Non-pigmented ciliary epithelial cell (primary cell): Measurements from ENCODE around the gene EXOC6B.

ENCODE experiments used
- DNase-seq: peaks from one replicate; pipeline ENCODE4 v3.0.0-alpha.2; 2010; ENCODE audit warnings: low read depth

EXOC6B gene

DNA sequence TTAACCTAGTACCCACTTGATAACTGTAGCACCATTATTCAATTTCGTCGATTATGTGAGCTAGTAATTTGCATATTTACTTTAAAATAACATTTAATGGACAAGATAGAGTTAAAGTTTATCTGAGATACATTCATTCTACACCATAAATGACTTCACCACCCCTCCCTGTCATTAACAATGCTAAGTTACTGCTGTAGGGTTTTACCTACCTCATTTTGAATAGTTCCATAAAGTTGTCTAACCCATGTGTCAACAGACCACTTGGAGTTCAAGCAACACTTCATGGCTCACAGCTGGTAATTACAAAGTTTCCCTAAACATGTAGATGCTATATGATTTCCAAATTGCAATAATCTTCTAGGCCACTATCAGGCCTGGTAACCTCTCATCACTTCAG lies 550.7 kb downstream of the EXOC6B start:
- DNase-seq, result no peak

DNA sequence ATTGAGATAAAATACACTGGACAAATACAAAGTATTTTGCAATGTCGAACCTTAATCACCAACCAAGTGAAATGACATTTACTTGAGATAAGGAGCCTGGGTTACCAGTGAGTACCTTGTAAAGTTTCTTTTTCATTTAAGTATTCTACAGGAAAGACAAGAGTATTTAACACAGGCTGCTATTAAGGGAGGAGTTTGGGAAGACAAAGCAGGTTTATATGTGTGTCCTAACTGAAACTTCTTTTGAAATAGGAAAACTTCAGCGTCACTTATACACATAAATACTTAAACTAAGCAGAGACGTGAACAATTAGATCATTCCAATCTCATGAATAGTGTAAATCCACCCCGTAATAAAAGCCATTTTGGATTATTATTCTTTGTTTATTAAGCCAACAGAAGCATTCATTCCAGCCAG lies 551.4 kb downstream of the EXOC6B start:
- no peak for DNase-seq

DNA sequence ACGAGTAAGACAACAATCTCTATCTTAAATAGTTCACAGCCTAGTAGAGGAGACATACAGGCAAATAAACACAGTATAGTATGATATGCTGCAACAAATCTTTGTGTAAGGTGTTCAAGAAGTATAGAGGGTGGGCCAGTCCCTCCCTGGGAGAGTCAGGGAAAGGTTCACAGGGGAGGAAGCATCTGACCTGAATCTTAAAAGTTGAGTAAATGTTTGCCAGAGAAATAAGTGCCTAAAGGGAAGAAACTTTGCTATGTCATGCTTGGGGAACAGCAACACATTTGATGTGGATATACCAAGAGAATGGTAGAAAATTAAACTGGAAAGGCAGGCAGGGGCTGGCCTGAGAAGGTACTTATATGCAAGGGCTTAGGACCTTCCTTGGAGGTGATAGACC lies 552.4 kb downstream of the EXOC6B start:
- DNase-seq, result no peak

GRCh38 chr2:72271766-72272641 lies 553.8 kb downstream of the EXOC6B start:
- no peak for DNase-seq

- DNase-seq, result no peak
These were observed 554.6 kb downstream of the EXOC6B start for GRCh38 chr2:72271276-72271614.

DNA sequence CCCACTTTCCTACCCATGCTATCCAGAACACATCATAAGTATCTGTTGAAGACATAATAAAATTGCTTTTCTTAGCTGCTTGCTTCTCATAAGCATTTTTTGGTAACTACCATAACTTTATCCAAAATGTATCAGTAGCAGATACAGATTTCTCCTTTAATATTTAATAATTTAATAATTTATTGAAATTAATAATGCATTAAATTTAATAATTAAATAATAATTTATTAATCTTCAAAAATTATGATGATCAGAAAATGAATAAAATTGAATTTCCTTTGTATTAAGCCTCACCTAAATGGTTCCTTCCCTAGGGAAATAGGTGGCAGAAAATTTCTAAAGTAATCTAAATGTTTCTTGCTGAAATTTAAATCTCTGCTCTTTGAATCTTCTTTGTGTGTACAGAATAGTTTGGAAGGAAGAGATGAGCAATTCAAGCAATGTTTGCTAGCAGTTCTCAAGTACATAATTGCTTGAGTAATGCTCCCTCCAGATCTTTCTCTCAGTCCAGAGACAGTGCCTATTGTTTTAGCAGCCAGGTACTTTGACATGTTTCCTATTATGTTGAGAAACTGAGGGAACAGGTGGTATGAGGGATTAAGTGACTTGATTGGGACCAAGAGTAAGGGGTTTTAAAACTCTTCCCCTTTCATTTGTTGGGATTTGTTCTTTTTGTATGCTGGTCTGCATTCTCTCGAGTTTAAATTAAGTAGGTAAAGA lies 555.1 kb downstream of the EXOC6B start:
- DNase-seq, result no peak

DNA sequence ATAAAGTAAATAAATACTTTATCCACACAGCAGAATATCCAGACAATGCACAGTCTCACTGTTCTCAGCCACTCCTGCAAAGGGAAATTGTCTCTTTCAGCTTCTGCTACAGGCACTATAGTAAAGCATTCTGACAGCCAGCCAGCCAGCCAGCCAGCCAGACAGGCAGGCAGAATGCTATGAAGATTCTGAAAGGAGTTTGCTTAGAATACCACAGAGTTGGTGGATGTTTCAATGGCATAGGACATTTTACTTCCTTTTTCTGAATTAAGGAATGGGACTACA lies 562.1 kb downstream of the EXOC6B start:
- DNase-seq, result no peak

DNA sequence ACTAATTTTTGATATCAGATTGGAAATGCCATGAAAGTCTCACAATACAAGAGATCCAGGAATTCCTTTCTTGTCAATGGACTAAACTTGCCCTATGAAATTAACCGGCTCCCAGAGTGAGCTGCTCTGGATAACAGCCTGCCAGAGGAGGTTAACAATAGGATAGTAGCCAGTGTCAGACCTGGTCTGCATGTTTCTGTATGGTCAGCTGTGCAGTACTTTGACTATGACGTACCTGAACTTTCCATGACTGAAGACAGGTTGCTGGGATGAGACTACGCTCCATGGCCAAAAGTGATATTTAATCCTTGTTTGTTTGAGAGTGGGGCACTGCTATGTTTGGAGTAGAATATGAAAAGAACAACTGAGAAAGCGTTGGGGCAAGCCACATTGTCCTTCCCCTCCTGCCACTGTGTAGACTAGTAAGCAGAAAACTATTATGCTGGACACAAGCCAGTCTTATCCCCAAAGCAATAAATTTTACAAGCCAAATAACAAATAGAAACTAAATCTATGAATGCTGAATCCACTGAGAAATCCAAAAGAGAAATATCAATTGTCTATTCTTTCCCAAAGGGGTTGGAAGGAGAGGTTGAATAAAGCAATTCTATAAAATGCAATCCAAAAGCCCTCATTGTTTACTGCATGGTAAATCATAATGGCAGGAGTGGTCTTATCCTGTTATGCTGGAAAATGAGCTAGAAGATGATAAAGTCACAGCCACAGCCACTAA lies 562.6 kb downstream of the EXOC6B start:
- DNase-seq, result no peak

DNA sequence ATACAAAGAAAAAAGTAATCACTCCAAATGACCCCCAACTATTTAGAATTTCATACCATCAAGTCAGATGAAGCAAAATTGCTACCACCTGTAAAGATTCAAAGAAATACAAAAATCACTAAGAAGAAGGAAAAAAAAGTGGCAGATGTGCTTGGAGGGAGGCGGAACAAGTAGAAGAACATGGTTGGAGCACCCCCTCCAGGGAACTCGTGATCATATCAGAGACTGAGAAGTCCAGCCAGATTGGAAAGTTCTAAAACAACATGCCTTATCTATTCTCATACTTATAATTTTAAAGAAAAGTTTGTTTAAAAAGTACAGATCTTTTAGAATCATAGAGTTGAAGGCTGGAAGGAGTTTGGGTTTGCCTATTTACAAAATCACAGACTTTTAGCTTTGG lies 564.8 kb downstream of the EXOC6B start:
- no peak for DNase-seq

DNA sequence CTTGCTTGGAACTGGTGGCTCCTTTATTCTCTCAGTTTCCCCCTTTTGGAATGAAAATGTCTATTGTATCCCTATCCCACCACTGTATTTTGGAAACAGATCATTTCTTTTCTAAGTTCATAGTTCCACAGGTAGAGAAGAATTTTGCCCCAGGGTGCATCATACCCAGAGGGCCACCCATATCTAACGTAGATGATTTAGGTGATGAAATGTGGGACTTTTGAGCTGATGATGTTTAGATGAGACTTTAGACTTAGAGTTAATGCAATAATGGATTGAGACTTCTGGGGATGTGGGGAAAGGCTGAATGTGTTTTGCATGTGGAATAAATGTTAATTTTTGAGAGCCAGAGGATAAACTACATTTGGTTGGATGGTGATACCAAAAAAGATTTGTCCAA lies 570.3 kb downstream of the EXOC6B start:
- DNase-seq, result no peak

DNA sequence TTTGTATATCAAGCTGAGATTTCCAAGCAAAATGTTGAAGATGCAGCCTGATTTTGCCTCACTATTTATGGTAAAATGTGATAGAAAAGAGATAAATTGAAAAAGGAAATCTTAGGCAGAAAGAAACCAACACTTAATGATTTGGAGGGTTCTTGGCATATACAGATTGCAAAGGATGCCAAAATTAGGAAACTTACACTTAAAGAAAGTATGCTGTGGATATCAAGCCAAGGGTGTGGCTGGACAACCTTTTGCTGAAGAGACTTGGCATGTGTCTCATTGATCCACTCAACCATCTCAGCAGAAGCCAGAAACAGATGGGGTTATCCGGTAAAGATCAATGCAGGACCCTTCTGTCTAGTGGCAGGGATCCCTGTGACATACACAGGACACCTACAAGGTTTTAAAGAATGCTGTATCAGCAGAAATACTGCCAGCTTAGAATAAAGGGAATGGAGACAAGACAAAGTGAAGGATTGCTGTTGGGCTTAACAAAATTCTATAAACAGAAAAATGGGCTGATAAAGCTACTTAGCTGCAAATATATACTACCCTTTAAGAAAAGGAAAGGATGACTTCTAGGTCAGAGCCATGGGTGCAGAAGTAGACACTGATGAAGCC lies 570.9 kb downstream of the EXOC6B start:
- DNase-seq, result no peak

DNA sequence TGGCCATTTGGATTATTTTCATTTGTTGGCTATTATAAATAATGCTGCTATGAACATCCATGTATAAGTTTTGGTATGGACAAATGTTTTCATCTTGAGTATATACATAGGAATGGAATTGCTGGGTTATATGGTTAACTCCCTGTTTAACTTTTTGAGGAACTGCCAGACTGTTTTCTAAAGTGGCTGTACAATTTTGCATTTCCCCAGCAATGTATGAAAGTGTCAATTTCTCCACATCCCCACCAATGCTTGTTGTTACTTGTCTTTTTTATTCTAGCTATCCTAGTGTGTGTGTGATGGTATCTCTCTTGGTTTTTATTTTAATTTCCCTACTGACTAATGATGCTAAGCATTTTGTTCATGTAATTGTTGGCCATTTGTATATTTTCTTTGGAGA lies 587.5 kb downstream of the EXOC6B start:
- DNase-seq, result no peak

DNA sequence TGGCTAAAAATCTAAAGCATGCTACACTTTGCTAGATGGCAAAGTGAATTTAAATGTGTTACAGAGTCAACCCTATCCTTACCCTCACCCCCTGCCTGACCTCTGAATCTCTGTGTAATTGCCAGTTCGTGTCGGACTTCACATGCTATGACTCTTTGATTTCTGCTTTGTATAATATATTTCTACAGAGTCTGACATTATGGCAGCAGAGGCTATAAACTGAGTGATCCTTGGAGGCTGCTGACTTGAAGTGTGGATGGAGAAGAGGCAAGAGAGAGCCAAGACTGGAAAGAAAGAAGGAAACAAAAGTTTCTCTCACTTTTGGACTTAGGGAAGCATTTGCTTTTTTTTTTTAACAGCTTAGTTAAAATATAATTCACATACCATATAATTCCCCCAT lies 588.3 kb downstream of the EXOC6B start:
- DNase-seq, result no peak

GRCh38 chr2:72236445-72237067 lies 589.3 kb downstream of the EXOC6B start:
- DNase-seq, result peak; percentile 48

DNA sequence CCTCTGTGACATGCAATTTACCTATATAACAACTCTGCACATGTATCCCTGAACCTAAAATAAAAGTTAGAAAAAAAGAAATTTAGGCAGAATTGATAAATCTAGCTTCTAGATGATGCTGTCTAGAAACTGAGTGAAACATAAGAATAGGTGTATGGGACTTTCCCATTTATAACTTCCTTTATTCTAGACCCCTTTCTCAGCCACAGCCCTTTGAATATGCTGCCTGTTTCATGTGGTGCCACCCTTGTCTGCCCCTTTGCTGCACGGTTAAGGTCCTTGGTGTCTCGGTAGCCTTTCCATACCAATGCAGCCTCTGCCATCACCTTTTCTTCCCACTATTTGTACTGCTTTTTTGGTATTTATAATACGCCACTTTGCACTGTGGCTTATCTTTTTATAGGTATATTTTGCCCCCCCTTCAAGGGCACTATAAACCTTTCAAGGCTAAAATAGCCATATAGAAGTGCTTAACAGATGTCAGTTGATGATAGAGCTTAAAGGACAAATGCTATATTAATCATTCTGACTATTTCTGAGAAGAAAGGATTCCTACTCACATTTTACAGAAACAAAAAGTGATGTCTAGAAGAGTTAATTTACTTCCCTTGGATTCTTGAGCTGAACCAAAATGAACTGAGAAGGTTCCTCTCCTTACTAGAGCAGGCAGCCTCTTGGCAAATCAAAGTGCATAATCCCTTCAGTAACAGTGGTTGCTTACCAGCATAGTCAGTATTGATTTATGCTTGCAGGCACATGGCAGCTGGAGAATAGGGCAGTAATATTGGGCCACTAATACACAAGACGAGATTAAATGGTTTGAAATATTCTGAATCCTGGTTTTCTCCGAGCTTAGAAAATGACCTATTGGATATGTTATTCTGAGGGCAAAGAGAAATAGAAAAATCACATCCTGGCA lies 590.1 kb downstream of the EXOC6B start:
- no peak for DNase-seq

GRCh38 chr2:72233211-72233610 lies 592.6 kb downstream of the EXOC6B start:
- DNase-seq, result no peak

- no peak for DNase-seq
These were observed 602.8 kb downstream of the EXOC6B start for GRCh38 chr2:72222829-72223564.

DNA sequence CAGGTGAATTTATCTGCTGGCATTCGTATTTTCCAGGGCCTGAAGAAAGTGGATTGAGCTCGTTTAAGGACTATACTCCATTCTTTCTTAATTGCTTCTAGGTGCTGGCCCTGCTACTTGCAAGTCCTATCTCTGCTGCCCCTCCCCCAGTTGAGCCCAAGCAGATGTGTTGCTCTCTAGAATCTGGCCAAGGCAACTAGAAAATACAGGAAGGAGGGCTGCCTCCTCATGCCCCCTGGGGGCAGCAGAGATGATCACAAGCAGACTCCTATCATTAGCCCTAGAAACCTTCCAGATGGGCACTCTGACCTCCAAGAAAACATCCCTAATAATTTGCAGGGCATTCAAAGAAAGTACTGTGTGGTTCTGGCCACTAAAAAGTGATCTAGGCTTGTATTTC lies 605.7 kb downstream of the EXOC6B start:
- no peak for DNase-seq

DNA sequence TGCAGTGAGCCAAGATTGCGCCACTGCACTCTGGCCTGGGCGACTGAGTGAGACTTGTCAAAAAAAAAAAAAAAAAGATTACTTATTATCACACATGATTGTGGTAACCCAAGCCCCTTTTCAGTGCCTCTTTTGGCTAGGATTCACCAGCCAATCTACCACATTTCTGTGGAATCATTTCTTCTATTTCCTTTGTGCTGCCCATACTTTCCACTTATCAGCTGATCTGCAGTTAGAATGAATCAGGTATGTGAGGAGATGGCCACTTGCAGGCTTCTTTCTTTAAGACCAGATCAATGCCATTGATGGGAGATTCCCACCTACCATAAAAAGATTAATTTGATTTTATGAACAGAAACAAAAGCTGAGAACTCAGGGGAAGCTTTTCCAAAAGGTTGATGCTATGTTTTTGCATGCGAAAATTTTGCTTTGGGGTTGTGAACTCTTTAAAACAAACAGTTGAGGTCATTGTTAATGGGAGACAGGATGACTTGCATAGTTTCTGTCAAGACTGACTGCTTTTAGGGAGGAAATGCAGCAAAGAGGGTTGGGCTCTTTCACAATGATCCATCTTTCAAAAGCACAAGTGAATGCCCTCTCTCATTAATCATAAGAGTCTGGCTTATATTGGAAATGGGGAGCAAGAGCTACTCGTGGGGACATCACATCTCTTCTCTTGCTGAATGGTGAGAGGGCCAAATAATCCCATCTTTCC lies 611.2 kb downstream of the EXOC6B start:
- peak; percentile 54 for DNase-seq

DNA sequence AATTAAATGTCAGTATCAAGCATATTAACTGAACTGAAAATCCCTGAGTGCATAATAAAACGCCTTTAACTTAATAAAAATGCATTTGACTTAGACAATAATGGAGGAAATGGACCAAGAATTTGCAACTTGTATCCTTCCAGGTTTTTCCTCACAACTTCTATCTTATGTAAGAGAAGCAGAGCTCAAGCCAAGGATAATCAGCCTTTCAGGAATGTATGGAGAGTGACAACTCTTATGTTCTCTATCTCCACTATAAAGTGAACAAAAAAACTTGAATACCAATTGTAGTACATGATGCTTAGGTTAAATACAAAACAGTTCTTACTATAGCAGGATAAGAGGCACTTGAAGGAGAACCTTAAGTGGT lies 613.4 kb downstream of the EXOC6B start:
- no peak for DNase-seq
